Caco-2 (cell line): ENCODE data around the gene TBX3. TPM values are rescaled to one million over a fixed set of nuclear protein-coding genes. Genes with fewer than 3 reads are reported as not detected.

Experiments used
- BruUV-seq: library from RNA; stranded (reverse); fragments of 400-500 nt; replicated peaks from 2 replicates; lab custom pipeline; 2021; lab: Mats Ljungman, UMichigan
- CTCF ChIA-PET: fragments of 300-600 bp; sonication (Branson Sonifier 250); formaldehyde crosslinking; loops from one replicate; lab custom pipeline; 2022; ENCODE audit warnings: antibody characterized with exemption; lab: Charles Lee
- POLR2A ChIA-PET: fragments of 300-600 bp; sonication (Branson Sonifier 250); formaldehyde crosslinking; loops from one replicate; lab custom pipeline; 2022; ENCODE audit warnings: antibody characterized with exemption; lab: Charles Lee
- DNase-seq, 2 experiments: peaks; one replicate each; pipeline versions ENCODE4 v3.0.0 to v3.0.0-alpha.2; 2020 to 2022
- H3K27me3 ChIP-seq: replicated peaks from 2 replicates; pipeline ENCODE4 v1.6.0; 2011; ENCODE audit warnings: low read length; ENCODE audit not compliant: control insufficient read depth, insufficient read depth
- H3K36me3 ChIP-seq: 2 replicates; pipeline ENCODE4 v1.5.1; 2011; ENCODE audit warnings: low read length; ENCODE audit not compliant: control insufficient read depth, insufficient read depth
- H3K4me1 ChIP-seq: fragments of 250-450 bp; sonication (Bioruptor Pico); 2 replicates; pipeline ENCODE4 v1.5.1; 2020; ENCODE audit warnings: mild to moderate bottlenecking
- H3K4me3 ChIP-seq: 2 replicates; pipeline ENCODE4 v1.5.1; 2011; ENCODE audit warnings: low read depth, mild to moderate bottlenecking, control low read depth, low read length
- H3K9me3 ChIP-seq: fragments of 250-450 bp; sonication (Bioruptor Pico); 2 replicates; pipeline ENCODE4 v1.5.1; 2020; ENCODE audit warnings: mild to moderate bottlenecking, moderate library complexity
- H3K27ac Mint-ChIP-seq: one replicate; pipeline ENCODE4 v1.8.0; 2022; ENCODE audit warnings: mixed read lengths; ENCODE audit not compliant: unreplicated experiment
- H3K27me3 Mint-ChIP-seq: one replicate; pipeline ENCODE4 v1.8.0; 2022; ENCODE audit warnings: mixed read lengths; ENCODE audit not compliant: insufficient read depth, unreplicated experiment
- H3K36me3 Mint-ChIP-seq: one replicate; pipeline ENCODE4 v1.8.0; 2022; ENCODE audit warnings: mild to moderate bottlenecking, mixed read lengths; ENCODE audit not compliant: insufficient read depth, unreplicated experiment
- H3K4me1 Mint-ChIP-seq: one replicate; pipeline ENCODE4 v1.8.0; 2022; ENCODE audit warnings: low read depth, mixed read lengths; ENCODE audit not compliant: unreplicated experiment
- H3K4me3 Mint-ChIP-seq: one replicate; pipeline ENCODE4 v1.8.0; 2022; ENCODE audit warnings: mild to moderate bottlenecking, moderate library complexity, mixed read lengths; ENCODE audit not compliant: unreplicated experiment
- H3K9me3 Mint-ChIP-seq: one replicate; pipeline ENCODE4 v1.8.0; 2022; ENCODE audit warnings: mixed read lengths; ENCODE audit not compliant: unreplicated experiment
- CTCF ChIP-seq, 2 experiments: fragments of 200-600 bp in 1 of 2; IDR thresholded peaks; 1 replicate in 1 of 2; 2 replicates in 1 of 2; pipeline versions ENCODE4 v1.5.1 to v1.8.0; 2011 to 2022; ENCODE audit warnings: antibody characterized with exemption in 1 of 2, control low read depth in 1 of 2, inconsistent platforms in 1 of 2, low read depth in 1 of 2, low read length in 1 of 2, mild to moderate bottlenecking in 1 of 2, moderate library complexity in 1 of 2; ENCODE audit not compliant: insufficient read depth in 1 of 2, severe bottlenecking in 1 of 2, unreplicated experiment in 1 of 2
- intact Hi-C: fragments of 100-400 bp; cut with micrococcal nuclease; formaldehyde crosslinking; loops from one replicate; pipeline ENCODE4 v1.10.0; 2022; ENCODE audit not compliant: unreplicated experiment
- total RNA-seq: library from RNA; stranded (reverse); gene quantifications from 2 replicates; pipeline ENCODE4 v1.2.3, GENCODE V29; 2022

Gene TBX3
- total RNA-seq, 1 experiment from 2014 or later, result 47.2 TPM

- no peaks in the 10 kb centered on the region for H3K9me3 ChIP-seq
- DNase-seq, result no peak
- no peaks in the 10 kb centered on the region for H3K27me3 ChIP-seq
- no peak overlapping the region for H3K27ac Mint-ChIP-seq
- intact Hi-C loops, result loop anchor here (2.0 to 10.0 kb wide), 4 partner anchors 489 to 1103 kb away; no protein-coding TSS in a partner anchor
- no peaks in the 10 kb centered on the region for H3K9me3 Mint-ChIP-seq
- peak overlapping the region; percentile 74 for H3K4me3 Mint-ChIP-seq
- no peak for TF ChIP-seq CTCF (IDR thresholded peaks at IDR 0.05; ENCODE audit: insufficient read depth in 1 of 2, low read depth in 1 of 2, low read length in 1 of 2, severe bottlenecking in 1 of 2, unreplicated experiment in 1 of 2)
- CTCF ChIA-PET, result interaction anchor here (1.5 to 2.0 kb wide), 2 partner anchors 15 to 788 kb away, joined by 4 to 11 read pairs; partner anchors contain the start of gene TBX3
- POLR2A ChIA-PET, result interaction anchor here (2.6 kb wide), 1 partner anchor 15 kb away, joined by 17 read pairs; the partner anchor contains the start of gene TBX3
- H3K36me3 ChIP-seq, result peaks cover 7% of the 10 kb centered on the region; the same call in 1 of the 2 replicates
- peaks cover 13% of the 10 kb centered on the region for H3K4me1 ChIP-seq
- H3K4me3 ChIP-seq, result peak overlapping the region; percentile 29
- peaks cover 45% of the 10 kb centered on the region for H3K36me3 Mint-ChIP-seq
- BruUV-seq, result no TSS peak
- no peaks in the 10 kb centered on the region for H3K4me1 Mint-ChIP-seq
- H3K27me3 Mint-ChIP-seq, result no peaks in the 10 kb centered on the region
Measured at GRCh38 chr12:114669401-114670290, 14.3 kb downstream of the TBX3 start.

- Histone ChIP-seq H3K9me3 (no peaks in the 10 kb centered on the region), H3K4me3 (peak overlapping the region; percentile 32), H3K36me3 (peaks cover 5% of the 10 kb centered on the region; the same call in 1 of the 2 replicates), H3K27me3 (no peaks in the 10 kb centered on the region), H3K4me1 (peaks cover 13% of the 10 kb centered on the region)
- ChIA-PET CTCF (interaction anchor here (0.5 to 2.0 kb wide), 7 partner anchors 15 to 788 kb away, joined by 3 to 11 read pairs (median 3); partner anchors contain the start of gene TBX3), POLR2A (interaction anchor here (0.6 to 2.6 kb wide), 2 partner anchors 15 to 43 kb away, joined by 10 to 17 read pairs; partner anchors contain the start of gene TBX3)
- Mint-ChIP-seq H3K27me3 (no peaks in the 10 kb centered on the region), H3K9me3 (no peaks in the 10 kb centered on the region), H3K36me3 (peaks cover 38% of the 10 kb centered on the region), H3K27ac (no peak overlapping the region), H3K4me1 (no peaks in the 10 kb centered on the region), H3K4me3 (peak overlapping the region; percentile 74)
- TF ChIP-seq CTCF (IDR thresholded peaks at IDR 0.05; ENCODE audit: insufficient read depth in 1 of 2, low read depth in 1 of 2, low read length in 1 of 2, severe bottlenecking in 1 of 2, unreplicated experiment in 1 of 2), result no peak
- peak in 1 of 2 experiments; percentile 30 for DNase-seq
- intact Hi-C loops, result loop anchor here (1.0 to 10.0 kb wide), 6 partner anchors 101 to 1103 kb away; no protein-coding TSS in a partner anchor
- no TSS peak for BruUV-seq
Measured at GRCh38 chr12:114668886-114669288, 15.1 kb downstream of the TBX3 start.
